Mesothelial cell of epicardium (in vitro differentiated cells): Measurements from ENCODE around the gene HTRA3. TPM values are rescaled to one million over a fixed set of nuclear protein-coding genes. Genes with fewer than 3 reads are reported as not detected.

Experiments
- DNase-seq, 2 experiments: peaks; one replicate each; pipeline ENCODE4 v3.0.0; 2021; ENCODE audit warnings: low spot score in 2 of 2; ENCODE audit not compliant: unreplicated experiment in 2 of 2
- H3K27ac Mint-ChIP-seq: 2 replicates; pipeline ENCODE4 v1.8.0; 2021; ENCODE audit warnings: mixed read lengths
- H3K27me3 Mint-ChIP-seq: 2 replicates; pipeline ENCODE4 v1.8.0; 2021; ENCODE audit warnings: low read depth, mixed read lengths
- H3K36me3 Mint-ChIP-seq: 2 replicates; pipeline ENCODE4 v1.8.0; 2021; ENCODE audit warnings: mixed read lengths
- H3K4me1 Mint-ChIP-seq: 2 replicates; pipeline ENCODE4 v1.8.0; 2021; ENCODE audit warnings: mixed read lengths
- H3K4me3 Mint-ChIP-seq: 2 replicates; pipeline ENCODE4 v1.8.0; 2021; ENCODE audit warnings: mild to moderate bottlenecking, moderate library complexity, mixed read lengths
- H3K9me3 Mint-ChIP-seq: 2 replicates; pipeline ENCODE4 v1.8.0; 2021; ENCODE audit warnings: mixed read lengths
- total RNA-seq: library from RNA; stranded (reverse); gene quantifications from 3 replicates; pipeline ENCODE4 v1.2.1, GENCODE V29; 2021
- TF ChIP-seq, protein P1 (sequence below): fragments of 200-600 bp; sonication (generic); IDR thresholded peaks from one replicate; pipeline ENCODE4 v1.5.0; 2021; ENCODE audit warnings: antibody characterized with exemption; ENCODE audit not compliant: unreplicated experiment

The HTRA3 gene
- total RNA-seq, 1 donor from 2014 or later: 26.2 TPM

GRCh38 chr4:8224267-8224974 is 45.1 kb upstream of the HTRA3 start:
- Mint-ChIP-seq H3K27me3 (no peaks in the 10 kb centered on the region), H3K36me3 (peaks cover 15% of the 10 kb centered on the region), H3K4me1 (peaks cover 28% of the 10 kb centered on the region), H3K27ac (no peak overlapping the region), H3K9me3 (no peaks in the 10 kb centered on the region), H3K4me3 (no peak overlapping the region)
- DNase-seq: no peak
- TF ChIP-seq, protein P1, sequence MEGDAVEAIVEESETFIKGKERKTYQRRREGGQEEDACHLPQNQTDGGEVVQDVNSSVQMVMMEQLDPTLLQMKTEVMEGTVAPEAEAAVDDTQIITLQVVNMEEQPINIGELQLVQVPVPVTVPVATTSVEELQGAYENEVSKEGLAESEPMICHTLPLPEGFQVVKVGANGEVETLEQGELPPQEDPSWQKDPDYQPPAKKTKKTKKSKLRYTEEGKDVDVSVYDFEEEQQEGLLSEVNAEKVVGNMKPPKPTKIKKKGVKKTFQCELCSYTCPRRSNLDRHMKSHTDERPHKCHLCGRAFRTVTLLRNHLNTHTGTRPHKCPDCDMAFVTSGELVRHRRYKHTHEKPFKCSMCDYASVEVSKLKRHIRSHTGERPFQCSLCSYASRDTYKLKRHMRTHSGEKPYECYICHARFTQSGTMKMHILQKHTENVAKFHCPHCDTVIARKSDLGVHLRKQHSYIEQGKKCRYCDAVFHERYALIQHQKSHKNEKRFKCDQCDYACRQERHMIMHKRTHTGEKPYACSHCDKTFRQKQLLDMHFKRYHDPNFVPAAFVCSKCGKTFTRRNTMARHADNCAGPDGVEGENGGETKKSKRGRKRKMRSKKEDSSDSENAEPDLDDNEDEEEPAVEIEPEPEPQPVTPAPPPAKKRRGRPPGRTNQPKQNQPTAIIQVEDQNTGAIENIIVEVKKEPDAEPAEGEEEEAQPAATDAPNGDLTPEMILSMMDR: no peak

GRCh38 chr4:8224975-8225625 is 44.5 kb upstream of the HTRA3 start:
- Mint-ChIP-seq H3K27ac (peak overlapping the region; percentile 88), H3K9me3 (no peaks in the 10 kb centered on the region), H3K4me1 (peaks cover 28% of the 10 kb centered on the region), H3K36me3 (peaks cover 12% of the 10 kb centered on the region), H3K27me3 (no peaks in the 10 kb centered on the region), H3K4me3 (no peak overlapping the region)
- no peak for DNase-seq
- TF ChIP-seq, protein P1: no peak

GRCh38 chr4:8225706-8226443 is 43.7 kb upstream of the HTRA3 start:
- no peak overlapping the region for H3K4me3 Mint-ChIP-seq
- DNase-seq: no peak
- H3K27ac Mint-ChIP-seq: peak overlapping the region; percentile 88
- H3K4me1 Mint-ChIP-seq: peaks cover 28% of the 10 kb centered on the region
- TF ChIP-seq, protein P1: no peak
- H3K27me3 Mint-ChIP-seq: no peaks in the 10 kb centered on the region
- no peaks in the 10 kb centered on the region for H3K9me3 Mint-ChIP-seq
- H3K36me3 Mint-ChIP-seq: peaks cover 9% of the 10 kb centered on the region

GRCh38 chr4:8227201-8227770 is 42.3 kb upstream of the HTRA3 start:
- DNase-seq: no peak
- Mint-ChIP-seq H3K4me1 (peaks cover 19% of the 10 kb centered on the region), H3K36me3 (peaks cover 12% of the 10 kb centered on the region), H3K4me3 (no peak overlapping the region), H3K9me3 (no peaks in the 10 kb centered on the region), H3K27me3 (no peaks in the 10 kb centered on the region), H3K27ac (no peak overlapping the region)
- TF ChIP-seq, protein P1: no peak

DNA sequence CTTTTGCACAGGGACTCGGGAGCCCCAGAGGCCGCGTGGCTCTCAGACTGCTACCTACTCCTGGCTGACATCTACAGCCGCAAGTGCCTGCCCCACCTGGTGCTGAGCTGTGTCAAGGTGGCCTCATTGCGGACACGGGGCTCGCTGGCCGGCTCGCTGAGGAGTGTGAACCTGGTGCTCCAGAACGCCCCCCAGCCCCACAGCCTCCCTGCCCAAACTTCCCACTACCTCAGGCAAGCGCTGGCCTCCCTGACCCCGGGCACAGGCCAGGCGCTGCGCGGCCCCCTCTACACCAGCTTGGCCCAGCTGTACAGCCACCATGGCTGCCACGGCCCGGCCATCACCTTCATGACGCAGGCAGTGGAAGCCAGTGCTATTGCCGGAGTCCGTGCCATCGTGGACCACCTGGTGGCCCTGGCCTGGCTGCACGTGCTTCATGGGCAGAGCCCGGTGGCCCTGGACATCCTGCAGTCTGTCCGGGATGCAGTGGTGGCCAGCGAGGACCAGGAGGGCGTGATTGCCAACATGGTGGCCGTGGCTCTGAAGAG is 41.7 kb upstream of the HTRA3 start:
- TF ChIP-seq, protein P1: no peak
- no peaks in the 10 kb centered on the region for H3K27me3 Mint-ChIP-seq
- DNase-seq: no peak
- peaks cover 16% of the 10 kb centered on the region for H3K4me1 Mint-ChIP-seq
- peaks cover 12% of the 10 kb centered on the region for H3K36me3 Mint-ChIP-seq
- no peak overlapping the region for H3K27ac Mint-ChIP-seq
- H3K9me3 Mint-ChIP-seq: no peaks in the 10 kb centered on the region
- no peak overlapping the region for H3K4me3 Mint-ChIP-seq
